HepG2 (cell line): ENCODE measurements around the gene FHL1.

Source experiments
- CENPX ChIP-seq: sonication (generic); formaldehyde crosslinking; IDR thresholded peaks from 2 replicates; pipeline ENCODE4 v1.9.0; 2021; ENCODE audit warnings: mild to moderate bottlenecking, missing genetic modification reagents, moderate library complexity
- CHD2 ChIP-seq: IDR thresholded peaks from 2 replicates; pipeline ENCODE4 v1.6.1; 2011; ENCODE audit warnings: low read depth, low read length, improper control_type of control experiment
- EZH2 ChIP-seq: conservative IDR thresholded peaks from 2 replicates; pipeline ENCODE4 v1.6.1; 2012; ENCODE audit warnings: mild to moderate bottlenecking, low read depth, low read length, moderate library complexity
- GABPB1 ChIP-seq: IDR thresholded peaks from 2 replicates; pipeline ENCODE4 v1.6.1; 2016; ENCODE audit warnings: mild to moderate bottlenecking, missing genetic modification reagents, moderate library complexity, missing compliant biosample characterization
- KAT2B ChIP-seq: fragments of 150-350 bp; IDR thresholded peaks from 2 replicates; pipeline ENCODE4 v1.6.1; 2014; ENCODE audit warnings: low read depth, low read length, borderline replicate concordance
- PHB2 ChIP-seq: fragments of 450-650 bp; IDR thresholded peaks from 2 replicates; pipeline ENCODE4 v1.6.1; 2018; ENCODE audit not compliant: partially characterized antibody
- POLR2A ChIP-seq, 2 experiments: IDR thresholded peaks; 2 replicates each; pipeline ENCODE4 v1.6.1; 2011; ENCODE audit warnings: low read depth in 2 of 2, low read length in 2 of 2, mild to moderate bottlenecking in 1 of 2, moderate library complexity in 1 of 2; ENCODE audit not compliant: insufficient read depth in 1 of 2
- RXRA ChIP-seq: sonication (generic); formaldehyde crosslinking; IDR thresholded peaks from 2 replicates; pipeline ENCODE4 v1.5.1; 2020; ENCODE audit warnings: missing genetic modification reagents
- SNAPC2 ChIP-seq: sonication (generic); formaldehyde crosslinking; IDR thresholded peaks from 2 replicates; pipeline ENCODE4 v1.8.1; 2022; ENCODE audit warnings: mild to moderate bottlenecking, missing genetic modification reagents
- ZBTB7A ChIP-seq: sonication (generic); formaldehyde crosslinking; IDR thresholded peaks from 2 replicates; pipeline ENCODE4 v1.8.0; 2022; ENCODE audit warnings: mild to moderate bottlenecking, missing genetic modification reagents
- ZNF274 ChIP-seq: sonication (generic); formaldehyde crosslinking; IDR thresholded peaks from 2 replicates; pipeline ENCODE4 v1.5.1; 2020; ENCODE audit warnings: mild to moderate bottlenecking, missing genetic modification reagents
- ZNF703 ChIP-seq: sonication (generic); formaldehyde crosslinking; IDR thresholded peaks from 2 replicates; pipeline ENCODE4 v1.5.1; 2020; ENCODE audit warnings: missing genetic modification reagents, mild to moderate bottlenecking, moderate library complexity, borderline replicate concordance

DNA sequence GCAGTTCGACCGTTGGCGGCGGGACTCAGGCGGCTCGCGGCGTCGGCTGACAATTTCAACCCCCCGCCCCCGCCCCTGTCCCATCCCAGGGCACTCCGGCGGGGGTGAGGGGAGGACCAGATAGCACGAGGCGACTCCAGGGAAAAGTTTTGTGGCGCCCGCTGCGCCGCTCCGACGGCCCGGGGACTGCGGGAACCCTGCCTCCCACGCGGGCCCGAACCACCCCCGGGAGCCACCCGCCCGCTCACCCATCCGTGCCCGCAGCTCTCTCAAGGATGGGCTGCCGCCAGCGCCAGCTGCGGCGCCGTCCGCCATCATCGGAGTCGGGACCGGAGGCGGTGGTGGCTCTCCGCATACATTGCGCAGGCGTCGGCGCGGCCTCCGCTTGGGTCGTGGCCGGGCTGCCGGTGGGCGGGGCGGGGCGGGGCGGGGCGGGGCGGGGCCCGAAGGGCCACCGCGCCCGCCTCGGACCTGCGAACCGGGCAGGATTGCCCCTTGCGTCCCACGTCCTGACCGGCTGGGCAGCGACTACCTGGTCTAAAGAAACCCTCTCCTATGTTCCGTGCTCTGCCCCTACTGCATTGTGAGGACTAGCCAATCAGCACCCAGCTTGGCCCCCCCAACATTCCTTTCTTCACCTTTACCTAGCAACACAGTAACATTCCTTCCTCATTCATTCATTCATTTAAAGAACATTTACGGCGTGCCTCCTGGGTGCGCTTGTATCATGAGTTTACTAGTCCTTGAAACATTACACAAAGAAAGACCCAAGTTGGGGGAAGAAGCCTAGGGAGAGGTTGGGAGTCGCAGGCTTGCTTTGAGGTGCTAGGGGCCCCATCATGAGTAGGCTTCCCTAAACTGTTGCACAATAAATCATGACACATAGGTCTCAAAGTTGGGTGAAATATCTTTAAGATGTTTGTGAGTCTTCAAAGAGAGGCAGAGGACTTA is 104.0 kb downstream of the FHL1 start, which contains the start of gene MAP7D3:
- no peak for TF ChIP-seq EZH2
- TF ChIP-seq RXRA (CRISPR knock-in tag) = no peak
- no peak for TF ChIP-seq ZBTB7A
- TF ChIP-seq KAT2B = no peak
- TF ChIP-seq CENPX (CRISPR knock-in tag) = no peak
- TF ChIP-seq SNAPC2 (CRISPR knock-in tag) = no peak
- TF ChIP-seq CHD2 = no peak
- no peak for TF ChIP-seq POLR2A (IDR thresholded peaks at IDR 0.05; ENCODE audit: insufficient read depth in 1 of 2, low read depth in 2 of 2, low read length in 2 of 2)
- no peak for TF ChIP-seq PHB2
- no peak for TF ChIP-seq GABPB1
- TF ChIP-seq ZNF274 (CRISPR knock-in tag) = no peak
- TF ChIP-seq ZNF703 = no peak
